ENCODE results near the gene TTC7B. TPM values are rescaled to one million over a fixed set of nuclear protein-coding genes. Genes with fewer than 3 reads are reported as not detected.

Gene TTC7B
- total RNA-seq, 1 donor from 2014 or later = 10.6 TPM

GRCh38 chr14:90629471-90629870, 186.8 kb downstream of the TTC7B start:
- DNase-seq (ENCODE audit: low spot score in 2 of 2) = no peak
- no peak for FAIRE-seq

- no peak for FAIRE-seq
- no peak for DNase-seq (ENCODE audit: low spot score in 2 of 2)
Measured at GRCh38 chr14:90628825-90629224, 187.4 kb downstream of the TTC7B start.

DNA sequence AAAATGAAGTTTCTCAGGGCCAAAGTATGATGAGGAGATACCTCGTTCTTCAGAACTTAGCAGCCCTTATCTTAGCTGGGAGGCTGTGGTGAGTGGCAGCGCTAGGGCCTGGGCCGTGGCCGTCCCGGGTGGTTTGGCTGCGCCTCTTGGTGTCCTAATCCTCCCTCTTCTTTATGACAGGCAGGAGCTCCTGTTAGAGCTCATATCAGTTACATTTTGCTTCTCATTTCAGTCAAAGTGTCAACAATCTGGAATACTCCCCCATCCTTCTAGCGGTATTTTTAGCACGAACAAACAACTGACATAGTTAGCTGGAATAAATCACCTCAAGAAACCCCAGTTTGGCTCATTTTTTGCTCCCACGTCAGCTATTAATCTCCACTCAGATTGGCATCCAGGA, 188.8 kb downstream of the TTC7B start:
- FAIRE-seq (no peak), DNase-seq (ENCODE audit: low spot score in 2 of 2) (no peak)

DNA sequence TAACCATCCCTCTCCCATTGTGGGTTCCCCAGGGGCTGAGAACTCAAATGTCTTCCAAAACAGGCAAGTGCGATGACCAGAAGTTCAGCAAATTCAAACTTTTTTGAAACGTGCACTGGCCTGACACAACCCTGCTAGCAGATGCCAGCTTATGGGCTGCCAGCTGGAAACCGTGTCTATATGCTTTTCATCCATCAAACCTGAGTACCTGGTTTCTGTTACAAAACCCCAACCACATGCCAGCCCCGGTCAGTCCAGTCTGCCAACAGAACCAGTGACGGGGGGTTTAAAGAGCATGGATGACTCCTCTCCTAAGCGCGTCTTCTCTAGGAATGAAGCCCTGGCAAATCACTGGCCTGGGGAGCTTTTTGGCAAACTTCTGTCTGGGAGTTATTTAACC, 189.7 kb downstream of the TTC7B start:
- DNase-seq (ENCODE audit: low spot score in 2 of 2) = no peak
- FAIRE-seq = no peak

- DNase-seq (ENCODE audit: low spot score in 2 of 2) = no peak
- FAIRE-seq = no peak
Measured at GRCh38 chr14:90625445-90625844, 190.8 kb downstream of the TTC7B start.

- FAIRE-seq = no peak
Measured at GRCh38 chr14:90624732-90625400, 191.4 kb downstream of the TTC7B start.

DNA sequence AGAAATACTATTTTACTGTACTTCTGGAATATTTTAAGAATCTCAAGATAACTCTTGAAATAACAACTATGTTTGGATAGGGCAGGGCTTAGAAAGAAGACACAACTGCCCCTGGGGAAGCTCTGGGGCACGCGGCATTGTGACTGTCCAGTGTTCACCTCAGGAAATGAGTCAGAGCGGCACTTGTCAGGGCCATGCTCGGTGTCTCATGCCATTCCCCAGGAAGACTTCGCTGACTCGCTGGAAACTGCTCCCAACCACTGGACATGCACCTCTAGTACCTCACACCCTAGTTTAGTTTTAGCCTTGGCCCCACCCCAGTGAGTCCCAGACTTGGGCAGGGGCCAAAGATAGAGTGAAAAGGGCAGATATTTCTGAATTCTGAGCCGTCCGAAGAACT, 192.0 kb downstream of the TTC7B start:
- DNase-seq (ENCODE audit: low spot score in 2 of 2) = no peak
- FAIRE-seq = no peak

More at GRCh38 chr14:90624732-90625400, 191.4 kb downstream of the TTC7B start:
- DNase-seq (ENCODE audit: low spot score in 2 of 2) = no peak

DNA sequence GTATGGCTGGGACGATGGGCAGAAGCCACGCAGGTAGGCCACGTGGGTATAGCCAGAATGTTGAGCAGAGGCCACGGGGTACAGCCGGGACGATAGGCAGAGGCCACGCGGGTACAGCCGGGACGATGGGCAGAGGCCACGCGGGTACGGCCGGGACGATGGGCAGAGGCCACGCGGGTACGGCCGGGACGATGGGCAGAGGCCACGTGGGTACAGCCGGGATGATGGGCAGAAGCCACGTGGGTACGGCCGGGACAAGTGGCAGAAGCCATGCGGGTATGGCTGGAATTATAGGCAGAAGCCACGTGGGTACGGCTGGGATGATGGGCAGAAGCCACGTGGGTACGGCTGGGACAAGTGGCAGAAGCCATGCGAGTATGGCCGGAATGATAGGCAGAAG, 195.0 kb downstream of the TTC7B start:
- no peak for DNase-seq (ENCODE audit: low spot score in 2 of 2)

GRCh38 chr14:90620568-90621077, 195.6 kb downstream of the TTC7B start:
- no peak for DNase-seq (ENCODE audit: low spot score in 2 of 2)
- FAIRE-seq = no peak

More for the DNA sequence above, 195.0 kb downstream of the TTC7B start:
- no peak for FAIRE-seq

- DNase-seq (ENCODE audit: low spot score in 2 of 2) (no peak), FAIRE-seq (no peak)
Measured at GRCh38 chr14:90619911-90620310, 196.3 kb downstream of the TTC7B start.

GRCh38 chr14:90617961-90618360, 198.3 kb downstream of the TTC7B start:
- DNase-seq (ENCODE audit: low spot score in 2 of 2) (no peak), FAIRE-seq (no peak)

DNA sequence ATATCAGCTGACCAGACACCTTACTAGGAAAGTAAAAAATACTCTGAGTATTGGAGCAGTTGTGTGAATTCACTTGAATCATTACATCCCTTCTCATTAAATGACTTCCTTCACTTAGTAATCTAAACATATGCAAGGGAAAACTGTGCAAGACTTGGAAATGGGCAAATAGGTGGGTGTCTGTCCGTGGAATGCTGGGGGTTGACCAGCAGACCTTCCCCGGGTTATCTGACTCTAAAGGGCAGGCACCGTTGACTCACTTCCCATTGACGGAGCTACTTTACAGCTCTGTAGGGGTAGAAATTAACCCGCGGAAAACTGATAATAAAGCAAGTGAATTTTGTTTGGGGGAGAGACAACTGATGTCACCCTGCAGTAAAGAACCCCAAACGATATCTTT, 199.3 kb downstream of the TTC7B start:
- DNase-seq (ENCODE audit: low spot score in 2 of 2) (no peak), FAIRE-seq (no peak)

DNA sequence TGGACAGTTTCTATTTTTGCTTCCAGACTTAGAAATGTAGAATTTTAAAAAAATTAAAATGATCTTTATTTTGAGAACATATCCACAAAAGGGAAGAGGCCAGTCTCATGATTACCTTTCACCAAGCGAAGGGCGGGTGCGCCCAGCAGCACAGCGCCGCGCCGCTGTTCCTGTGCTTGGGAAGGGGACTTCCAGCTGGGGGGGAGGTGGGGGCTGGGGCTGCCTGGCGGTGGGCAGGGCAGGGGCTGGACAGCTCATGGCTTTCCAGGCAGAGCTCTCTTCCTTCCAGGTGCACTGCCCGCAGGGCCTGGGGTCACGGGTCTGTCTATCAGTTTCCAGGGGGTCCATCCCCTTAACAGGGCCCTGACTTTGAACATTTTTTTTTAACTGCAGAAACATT, 199.9 kb downstream of the TTC7B start:
- no peak for FAIRE-seq

DNA sequence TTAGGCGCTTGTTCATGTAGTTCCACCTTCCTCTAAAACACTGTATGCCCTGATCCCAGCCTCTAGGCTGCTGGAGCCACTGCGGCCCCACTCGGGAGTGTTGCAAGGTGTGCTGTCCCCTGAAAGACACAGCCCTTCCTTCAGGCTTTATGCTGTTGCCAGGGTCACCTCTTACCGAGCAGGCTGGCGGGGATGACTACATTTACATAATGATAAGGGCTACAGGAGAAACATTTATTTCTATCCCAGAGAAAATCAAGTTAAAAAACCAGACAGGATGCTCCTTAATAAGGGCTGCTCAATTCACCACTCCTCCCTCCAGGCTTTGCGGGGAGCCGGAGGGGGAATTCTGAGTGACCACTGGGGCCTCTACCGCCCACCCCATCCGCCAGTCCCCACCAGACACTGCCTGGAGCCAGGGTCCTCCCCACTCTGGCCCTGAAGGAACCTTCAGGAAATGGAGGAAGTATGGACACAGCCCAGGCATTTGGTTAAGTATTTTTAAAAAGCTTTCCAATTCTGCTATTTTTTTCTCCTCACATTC, 200.6 kb downstream of the TTC7B start:
- FAIRE-seq (no peak), DNase-seq (ENCODE audit: low spot score in 2 of 2) (no peak)

More for the DNA sequence above, 199.9 kb downstream of the TTC7B start:
- DNase-seq (ENCODE audit: low spot score in 2 of 2) = no peak

DNA sequence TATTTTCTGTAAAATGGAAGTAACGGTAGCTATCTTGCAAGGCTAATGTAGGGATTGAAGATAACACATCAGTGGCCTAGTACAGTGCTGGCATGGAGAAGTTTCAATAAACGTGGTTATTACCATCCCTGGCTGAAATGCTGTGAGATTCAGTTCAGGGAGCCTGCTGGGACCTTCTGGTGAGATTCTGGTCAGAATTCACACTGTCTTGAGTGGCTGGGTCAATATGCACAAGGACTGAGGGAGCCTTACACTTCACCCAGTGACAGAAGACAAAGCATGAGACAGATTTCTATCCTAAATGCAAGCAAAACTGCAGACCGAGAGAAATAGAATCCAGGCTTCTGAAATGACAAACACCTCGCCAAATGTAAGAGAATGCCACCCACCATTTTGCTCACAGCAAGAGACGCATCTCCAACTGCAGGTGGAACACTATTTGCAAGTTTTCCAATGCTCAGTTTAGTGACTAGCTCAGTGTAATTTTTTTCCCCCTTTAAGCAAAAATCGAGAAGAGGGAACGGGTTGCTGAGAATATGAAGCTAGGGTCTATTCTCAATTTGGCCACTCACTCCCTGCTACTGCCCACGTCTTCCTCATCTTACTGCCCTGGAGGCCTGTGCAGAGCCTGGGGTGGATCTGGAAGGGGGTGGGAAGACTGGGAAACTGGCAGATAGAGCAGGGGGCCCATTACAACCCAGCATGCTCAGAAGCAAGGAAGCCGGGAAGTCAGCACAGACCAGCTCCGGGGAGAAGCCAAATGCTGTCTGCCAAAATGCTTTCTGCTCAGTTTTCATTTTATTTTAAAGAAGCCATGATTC, 201.3 kb downstream of the TTC7B start:
- FAIRE-seq (no peak), DNase-seq (ENCODE audit: low spot score in 2 of 2) (no peak)

GRCh38 chr14:90613997-90614396, 202.2 kb downstream of the TTC7B start:
- no peak for FAIRE-seq
- DNase-seq (ENCODE audit: low spot score in 2 of 2) = no peak

DNA sequence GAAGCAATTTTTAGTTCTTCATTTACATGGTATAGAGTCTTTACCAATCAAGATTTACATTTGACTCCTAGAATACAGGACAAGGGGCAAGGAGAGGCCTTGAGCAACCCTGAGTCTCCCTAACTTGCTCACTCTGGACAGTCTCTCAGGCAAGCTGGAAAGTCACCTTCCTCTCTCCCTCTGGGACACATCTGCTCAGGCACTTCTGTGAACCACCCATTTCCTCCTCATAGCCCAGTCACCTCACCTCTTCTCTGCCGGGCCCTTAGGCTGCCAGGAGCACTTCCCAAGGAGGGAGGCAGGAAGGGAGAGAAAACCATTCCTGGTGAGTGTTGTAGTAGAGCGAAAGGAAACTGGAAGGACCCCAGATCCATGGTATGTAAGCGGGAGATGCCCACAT, 202.8 kb downstream of the TTC7B start:
- no peak for FAIRE-seq
- no peak for DNase-seq (ENCODE audit: low spot score in 2 of 2)

GRCh38 chr14:90612801-90613200, 203.4 kb downstream of the TTC7B start:
- FAIRE-seq (no peak), DNase-seq (ENCODE audit: low spot score in 2 of 2) (no peak)

DNA sequence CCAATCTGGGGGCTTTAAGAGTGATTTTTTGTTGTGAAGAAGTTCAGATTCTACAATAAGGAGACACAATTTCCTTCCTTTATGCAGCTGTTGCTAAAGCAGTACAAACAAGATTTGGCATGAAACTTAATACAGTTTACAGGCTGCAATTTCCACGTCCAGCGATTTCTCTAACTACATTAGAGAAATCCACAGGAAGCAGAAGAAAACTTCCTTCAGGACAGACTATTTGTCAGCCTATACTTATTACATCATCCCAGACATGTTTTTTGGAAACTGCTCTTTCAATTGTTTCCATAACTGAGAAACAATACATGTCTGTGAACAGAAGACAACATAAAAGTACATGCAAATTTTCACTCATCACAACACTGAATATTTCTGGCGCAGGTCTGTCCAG, 204.3 kb downstream of the TTC7B start:
- no peak for DNase-seq (ENCODE audit: low spot score in 2 of 2)
- FAIRE-seq = no peak

DNA sequence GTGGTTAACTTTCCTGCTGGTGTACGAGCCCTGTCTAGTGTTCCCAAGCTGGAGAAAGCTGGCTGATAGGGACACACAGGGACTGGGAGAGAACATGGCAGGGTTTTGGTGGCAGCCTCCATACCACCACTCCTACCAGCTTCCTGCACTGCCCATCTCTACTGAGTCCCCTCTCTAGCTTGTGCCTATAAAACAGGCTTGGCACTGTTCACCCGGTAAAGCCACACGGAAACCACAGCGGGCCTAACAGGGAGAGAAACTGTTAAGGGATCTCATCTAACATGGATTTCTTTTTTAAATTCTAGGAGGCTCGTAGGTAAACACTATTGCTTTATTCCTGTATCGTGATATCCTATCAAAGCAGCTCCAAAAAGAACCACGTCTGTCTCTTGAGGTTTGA, 204.7 kb downstream of the TTC7B start:
- no peak for FAIRE-seq
- DNase-seq (ENCODE audit: low spot score in 2 of 2) = no peak

DNA sequence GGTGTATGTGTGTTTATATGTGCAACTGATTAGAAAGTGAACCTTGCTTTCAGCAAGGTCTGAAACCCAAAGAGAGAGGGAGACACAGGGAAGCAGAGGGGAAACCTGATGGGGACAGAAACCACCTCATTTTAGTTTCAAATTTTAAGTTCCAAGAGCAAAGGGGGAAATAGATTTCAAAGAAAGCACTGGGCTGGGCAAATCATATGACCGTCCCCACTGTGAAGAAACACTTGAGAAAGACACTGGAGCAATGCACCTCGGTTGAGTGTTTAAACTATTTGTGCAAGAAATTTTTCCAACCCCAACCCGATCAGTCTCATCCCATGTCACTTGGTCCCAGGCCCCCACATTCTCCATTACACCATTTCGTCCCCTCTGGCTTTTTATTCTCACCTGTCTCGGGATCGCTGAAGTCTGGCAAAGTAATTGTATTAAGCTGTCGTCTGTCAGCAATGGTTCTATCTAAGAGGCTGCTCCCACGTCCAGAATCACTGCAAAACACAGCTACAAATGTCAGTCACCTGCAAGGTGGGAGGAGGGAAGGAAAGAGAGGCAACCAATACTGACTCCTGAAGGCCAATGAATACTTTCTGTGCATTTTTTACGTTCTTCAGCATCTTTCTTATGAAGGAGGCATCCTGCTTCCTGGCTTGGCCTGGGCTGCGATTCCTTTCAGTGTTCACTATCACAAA, 205.7 kb downstream of the TTC7B start:
- no peak for DNase-seq (ENCODE audit: low spot score in 2 of 2)
- FAIRE-seq = no peak

Data from frontal cortex (tissue), 4 donors.